ENCODE measurements around the gene LENEP. TPM values are rescaled to one million over a fixed set of nuclear protein-coding genes. Genes with fewer than 3 reads are reported as not detected.

The LENEP gene
- total RNA-seq, 1 donor = not detected

GRCh38 chr1:155012026-155012546 is 18.7 kb downstream of the LENEP start:
- H3K27ac ChIP-seq (ENCODE audit: low read depth, low read length) = no peak overlapping the region
- peaks cover 15% of the 10 kb centered on the region for H3K36me3 ChIP-seq (ENCODE audit: insufficient read depth, low read length)
- peak; percentile 92 for DNase-seq (ENCODE audit: insufficient read length, low spot score, missing footprints)
- no peak overlapping the region for H2AFZ ChIP-seq (ENCODE audit: low read length)
- no peak overlapping the region for H3K4me3 ChIP-seq (ENCODE audit: insufficient read depth, low read length)
- no peak for TF ChIP-seq CTCF (IDR thresholded peaks at IDR 0.05; ENCODE audit: extremely low read depth, low read depth, low read length)
- peaks cover 27% of the 10 kb centered on the region for H4K20me1 ChIP-seq (ENCODE audit: insufficient read depth, low read length)
- no peaks in the 10 kb centered on the region for H3K9me3 ChIP-seq (ENCODE audit: low read depth, low read length)
- peaks cover 54% of the 10 kb centered on the region for H3K79me2 ChIP-seq (ENCODE audit: insufficient read depth, low read length)
- no peaks in the 10 kb centered on the region for H3K27me3 ChIP-seq (ENCODE audit: insufficient read depth, low read length)
- no peak overlapping the region for H3K4me2 ChIP-seq (ENCODE audit: insufficient read depth, low read length)
- no peaks in the 10 kb centered on the region for H3K4me1 ChIP-seq (ENCODE audit: insufficient read depth, low read length)

DNA sequence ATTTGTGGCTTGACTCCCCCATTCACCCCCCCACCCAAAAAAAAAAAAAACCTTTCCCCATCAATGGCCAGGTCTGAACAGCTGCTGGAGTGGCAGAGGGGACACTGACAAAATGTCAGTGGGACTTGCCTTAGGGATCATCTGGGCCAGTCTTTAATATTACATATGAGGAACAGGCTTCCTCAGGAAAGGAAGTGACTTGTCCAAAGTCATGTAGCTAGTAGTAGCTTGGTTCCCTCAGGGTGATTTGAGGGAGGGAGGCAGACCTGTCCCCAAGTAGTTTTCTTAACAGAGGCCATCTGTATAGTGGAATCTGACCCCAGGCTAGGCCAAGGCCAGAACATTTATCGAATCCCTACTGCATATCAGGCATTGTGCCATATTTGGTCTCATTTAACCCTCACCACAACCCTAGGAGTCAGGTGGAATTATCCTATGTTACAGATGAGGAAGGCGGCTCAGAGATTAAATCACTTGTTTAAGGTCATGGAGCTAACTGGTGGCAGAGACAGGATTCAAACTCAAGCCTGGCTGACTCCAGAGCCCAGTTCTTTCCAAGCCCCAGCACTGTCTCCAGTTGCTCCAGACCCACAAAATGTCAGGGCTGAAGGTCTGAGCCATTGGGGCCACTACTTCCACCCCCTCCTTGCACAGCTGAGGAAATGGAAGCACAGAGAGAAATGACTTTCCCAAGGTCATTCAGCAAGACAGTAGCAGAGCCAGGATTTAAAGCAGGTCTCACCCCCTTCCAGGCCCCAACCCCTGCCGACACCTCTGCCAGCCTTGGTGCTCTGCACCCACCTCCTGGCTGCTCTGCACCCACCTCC is 19.6 kb downstream of the LENEP start:
- Histone ChIP-seq H3K4me2 (ENCODE audit: insufficient read depth, low read length) (no peak overlapping the region), H2AFZ (ENCODE audit: low read length) (no peak overlapping the region), H3K36me3 (ENCODE audit: insufficient read depth, low read length) (peaks cover 15% of the 10 kb centered on the region), H3K4me3 (ENCODE audit: insufficient read depth, low read length) (no peak overlapping the region), H3K79me2 (ENCODE audit: insufficient read depth, low read length) (peaks cover 45% of the 10 kb centered on the region), H4K20me1 (ENCODE audit: insufficient read depth, low read length) (peaks cover 26% of the 10 kb centered on the region), H3K27ac (ENCODE audit: low read depth, low read length) (no peak overlapping the region), H3K4me1 (ENCODE audit: insufficient read depth, low read length) (peaks cover 5% of the 10 kb centered on the region), H3K27me3 (ENCODE audit: insufficient read depth, low read length) (no peaks in the 10 kb centered on the region), H3K9me3 (ENCODE audit: low read depth, low read length) (no peaks in the 10 kb centered on the region)
- no peak for TF ChIP-seq CTCF (IDR thresholded peaks at IDR 0.05; ENCODE audit: extremely low read depth, low read depth, low read length)
- peak; percentile 49 for DNase-seq (ENCODE audit: insufficient read length, low spot score, missing footprints)

- peaks cover 9% of the 10 kb centered on the region for H3K4me1 ChIP-seq (ENCODE audit: insufficient read depth, low read length)
- DNase-seq (ENCODE audit: insufficient read length, low spot score, missing footprints) = no peak
- H3K4me2 ChIP-seq (ENCODE audit: insufficient read depth, low read length) = no peak overlapping the region
- H3K9me3 ChIP-seq (ENCODE audit: low read depth, low read length) = no peaks in the 10 kb centered on the region
- peaks cover 23% of the 10 kb centered on the region for H4K20me1 ChIP-seq (ENCODE audit: insufficient read depth, low read length)
- TF ChIP-seq CTCF (IDR thresholded peaks at IDR 0.05; ENCODE audit: extremely low read depth, low read depth, low read length) = no peak
- H3K27ac ChIP-seq (ENCODE audit: low read depth, low read length) = no peak overlapping the region
- peaks cover 15% of the 10 kb centered on the region for H3K36me3 ChIP-seq (ENCODE audit: insufficient read depth, low read length)
- no peak overlapping the region for H3K4me3 ChIP-seq (ENCODE audit: insufficient read depth, low read length)
- H2AFZ ChIP-seq (ENCODE audit: low read length) = no peak overlapping the region
- H3K27me3 ChIP-seq (ENCODE audit: insufficient read depth, low read length) = no peaks in the 10 kb centered on the region
- H3K79me2 ChIP-seq (ENCODE audit: insufficient read depth, low read length) = peaks cover 39% of the 10 kb centered on the region
These were observed 20.2 kb downstream of the LENEP start for GRCh38 chr1:155013632-155014031.

DNA sequence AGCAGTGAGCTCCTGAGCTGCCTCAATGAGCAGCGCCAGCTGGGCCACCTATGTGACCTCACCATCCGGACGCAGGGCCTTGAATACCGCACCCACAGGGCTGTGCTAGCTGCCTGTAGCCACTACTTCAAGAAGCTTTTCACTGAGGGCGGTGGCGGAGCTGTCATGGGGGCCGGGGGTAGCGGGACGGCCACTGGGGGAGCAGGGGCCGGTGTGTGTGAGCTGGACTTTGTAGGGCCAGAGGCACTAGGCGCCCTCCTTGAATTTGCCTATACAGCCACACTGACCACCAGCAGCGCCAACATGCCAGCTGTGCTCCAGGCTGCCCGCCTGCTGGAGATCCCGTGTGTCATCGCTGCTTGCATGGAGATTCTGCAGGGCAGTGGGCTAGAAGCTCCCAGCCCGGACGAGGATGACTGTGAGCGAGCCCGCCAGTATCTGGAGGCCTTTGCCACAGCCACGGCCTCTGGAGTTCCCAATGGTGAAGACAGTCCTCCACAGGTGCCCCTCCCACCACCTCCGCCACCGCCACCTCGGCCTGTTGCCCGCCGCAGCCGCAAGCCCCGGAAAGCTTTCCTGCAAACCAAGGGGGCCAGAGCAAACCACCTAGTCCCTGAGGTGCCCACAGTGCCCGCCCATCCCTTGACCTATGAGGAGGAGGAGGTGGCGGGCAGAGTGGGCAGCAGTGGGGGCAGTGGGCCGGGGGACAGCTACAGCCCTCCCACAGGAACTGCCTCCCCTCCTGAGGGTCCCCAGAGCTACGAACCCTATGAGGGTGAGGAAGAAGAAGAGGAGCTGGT is 21.5 kb downstream of the LENEP start:
- Histone ChIP-seq H3K9me3 (ENCODE audit: low read depth, low read length) (no peaks in the 10 kb centered on the region), H4K20me1 (ENCODE audit: insufficient read depth, low read length) (peaks cover 26% of the 10 kb centered on the region), H3K79me2 (ENCODE audit: insufficient read depth, low read length) (peaks cover 26% of the 10 kb centered on the region), H3K4me2 (ENCODE audit: insufficient read depth, low read length) (no peak overlapping the region), H3K36me3 (ENCODE audit: insufficient read depth, low read length) (peaks cover 15% of the 10 kb centered on the region), H2AFZ (ENCODE audit: low read length) (no peak overlapping the region), H3K4me3 (ENCODE audit: insufficient read depth, low read length) (no peak overlapping the region), H3K27me3 (ENCODE audit: insufficient read depth, low read length) (no peaks in the 10 kb centered on the region), H3K27ac (ENCODE audit: low read depth, low read length) (no peak overlapping the region), H3K4me1 (ENCODE audit: insufficient read depth, low read length) (peaks cover 15% of the 10 kb centered on the region)
- no peak for TF ChIP-seq CTCF (IDR thresholded peaks at IDR 0.05; ENCODE audit: extremely low read depth, low read depth, low read length)
- peak; percentile 43 for DNase-seq (ENCODE audit: insufficient read length, low spot score, missing footprints)

Data from osteoblast (primary cell).